ENCODE data around the gene ATG2A.

The ATG2A gene

DNA sequence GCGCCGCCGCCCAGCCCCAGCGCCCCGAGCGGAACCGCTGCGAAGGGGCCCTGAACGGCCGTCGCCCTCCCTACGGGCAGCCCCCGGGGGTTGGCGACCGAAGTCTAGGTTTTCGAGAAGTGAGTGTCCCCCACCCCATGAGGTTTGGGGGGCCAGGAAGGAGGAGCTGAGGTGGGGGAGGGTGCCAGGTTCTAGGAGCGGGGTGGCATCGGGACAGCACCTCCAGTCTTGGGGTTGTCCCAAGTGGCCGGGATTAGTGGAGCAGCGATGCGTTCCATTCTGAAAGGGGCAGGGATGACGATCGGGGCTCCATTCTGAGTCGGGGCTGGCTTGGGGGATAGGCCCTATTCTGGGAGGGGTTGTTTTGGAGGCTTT, 7.9 kb upstream of the ATG2A start:
- peak overlapping the region; percentile 99 for H2AFZ ChIP-seq (ENCODE audit: low read length)
- DNase-seq: no peak

DNA sequence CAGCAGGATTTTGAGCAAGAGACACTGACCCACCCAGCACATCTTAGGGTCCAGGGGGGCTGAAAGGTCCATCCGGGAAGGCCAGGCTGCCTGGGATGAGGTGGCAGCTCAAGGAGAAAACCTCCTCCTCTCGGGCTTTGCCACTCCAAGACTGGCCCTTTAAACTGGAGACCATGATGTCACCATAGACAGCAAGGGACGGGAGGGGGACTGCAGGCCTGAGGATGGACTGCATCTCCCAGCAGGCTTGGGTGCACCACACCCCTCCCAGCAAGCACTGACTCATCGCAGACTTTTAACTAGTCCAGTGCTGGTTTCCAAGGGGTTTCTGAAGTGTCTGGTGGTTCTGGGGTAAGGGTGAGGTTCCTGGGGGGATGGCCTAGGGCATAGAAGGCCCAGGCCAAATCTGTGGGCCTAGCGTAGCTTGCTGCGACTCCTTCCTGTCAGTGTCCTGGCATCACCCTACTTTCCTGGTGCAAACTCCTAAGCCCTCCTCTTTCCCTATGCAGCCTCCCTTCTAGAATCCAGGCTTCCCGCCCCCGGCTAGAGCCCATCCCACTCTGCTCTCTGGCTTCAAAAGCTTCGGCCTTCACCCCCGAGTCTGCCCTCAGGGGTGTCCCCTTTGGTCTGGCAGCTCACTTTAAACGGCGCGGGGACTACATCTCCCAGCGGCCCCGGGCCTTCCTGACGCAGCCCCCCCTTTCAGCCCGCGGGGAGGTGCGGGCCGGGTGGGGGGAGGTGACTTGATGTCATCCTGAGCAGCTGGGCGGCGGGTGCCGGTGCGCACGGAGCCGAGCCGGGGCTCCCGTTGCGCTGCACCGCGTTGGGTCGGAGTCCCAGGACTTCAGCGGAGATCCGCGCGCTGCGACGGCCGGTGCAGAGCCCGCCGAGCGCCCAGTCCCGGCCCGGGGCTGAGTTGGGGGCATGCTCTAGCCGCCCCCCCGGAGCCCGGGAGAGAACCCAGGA, 7.2 kb upstream of the ATG2A start, which contains the start of gene PPP2R5B:
PPP2R5B (plus strand) TSS at position 746 of the 966 bp plus-strand sequence. CDS start 1,046 bp downstream, outside the sequence.
- peak within 1 kb of the TSS; percentile 70 for H3K4me3 ChIP-seq (ENCODE audit: low read length)
- no peaks in the 10 kb centered on the region for H3F3A ChIP-seq (ENCODE audit: insufficient read depth, low read length)
- H3K4me1 ChIP-seq (ENCODE audit: low read length): no peaks in the 10 kb centered on the region

More for the DNA sequence above, 7.9 kb upstream of the ATG2A start:
- Histone ChIP-seq H4K20me1 (ENCODE audit: insufficient read depth, low read length) (no peaks in the 10 kb centered on the region), H3K27me3 (replicated peaks; ENCODE audit: insufficient read depth, low read length) (no peaks in the 10 kb centered on the region), H3K79me2 (ENCODE audit: low read length) (no peaks in the 10 kb centered on the region), H3K9me2 (replicated peaks; ENCODE audit: insufficient read depth, low read length) (no peaks in the 10 kb centered on the region), H3K27ac (ENCODE audit: low read length) (no peak overlapping the region), H3K9me3 (replicated peaks; ENCODE audit: insufficient read depth, low read length) (no peaks in the 10 kb centered on the region), H3K4me3 (ENCODE audit: low read length) (peak overlapping the region; percentile 70), H3F3A (ENCODE audit: insufficient read depth, low read length) (no peaks in the 10 kb centered on the region), H3K4me1 (ENCODE audit: low read length) (no peaks in the 10 kb centered on the region), H3K4me2 (ENCODE audit: low read depth, low read length) (peak overlapping the region; percentile 97), H3K9ac (ENCODE audit: low read length) (peak overlapping the region; percentile 82), H3K36me3 (replicated peaks; ENCODE audit: insufficient read depth, low read length) (no peaks in the 10 kb centered on the region)
- TF ChIP-seq EZH2phosphoT487 (IDR thresholded peaks at IDR 0.05; ENCODE audit: low read length): no peak
- TF ChIP-seq EZH2 (optimal IDR thresholded peaks at IDR 0.05; ENCODE audit: low read depth, low read length): no peak
- TF ChIP-seq, protein P1, sequence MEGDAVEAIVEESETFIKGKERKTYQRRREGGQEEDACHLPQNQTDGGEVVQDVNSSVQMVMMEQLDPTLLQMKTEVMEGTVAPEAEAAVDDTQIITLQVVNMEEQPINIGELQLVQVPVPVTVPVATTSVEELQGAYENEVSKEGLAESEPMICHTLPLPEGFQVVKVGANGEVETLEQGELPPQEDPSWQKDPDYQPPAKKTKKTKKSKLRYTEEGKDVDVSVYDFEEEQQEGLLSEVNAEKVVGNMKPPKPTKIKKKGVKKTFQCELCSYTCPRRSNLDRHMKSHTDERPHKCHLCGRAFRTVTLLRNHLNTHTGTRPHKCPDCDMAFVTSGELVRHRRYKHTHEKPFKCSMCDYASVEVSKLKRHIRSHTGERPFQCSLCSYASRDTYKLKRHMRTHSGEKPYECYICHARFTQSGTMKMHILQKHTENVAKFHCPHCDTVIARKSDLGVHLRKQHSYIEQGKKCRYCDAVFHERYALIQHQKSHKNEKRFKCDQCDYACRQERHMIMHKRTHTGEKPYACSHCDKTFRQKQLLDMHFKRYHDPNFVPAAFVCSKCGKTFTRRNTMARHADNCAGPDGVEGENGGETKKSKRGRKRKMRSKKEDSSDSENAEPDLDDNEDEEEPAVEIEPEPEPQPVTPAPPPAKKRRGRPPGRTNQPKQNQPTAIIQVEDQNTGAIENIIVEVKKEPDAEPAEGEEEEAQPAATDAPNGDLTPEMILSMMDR (IDR thresholded peaks at IDR 0.05; ENCODE audit: low read length): no peak

GRCh38 chr11:64923151-64923661, 6.2 kb upstream of the ATG2A start:
- Histone ChIP-seq H3K36me3 (replicated peaks; ENCODE audit: insufficient read depth, low read length) (no peaks in the 10 kb centered on the region), H3K27me3 (replicated peaks; ENCODE audit: insufficient read depth, low read length) (no peaks in the 10 kb centered on the region), H3K79me2 (ENCODE audit: low read length) (no peaks in the 10 kb centered on the region), H3K27ac (ENCODE audit: low read length) (no peak overlapping the region), H4K20me1 (ENCODE audit: insufficient read depth, low read length) (no peaks in the 10 kb centered on the region), H3K9ac (ENCODE audit: low read length) (no peak overlapping the region), H3K4me3 (ENCODE audit: low read length) (no peak overlapping the region), H3K9me2 (replicated peaks; ENCODE audit: insufficient read depth, low read length) (no peaks in the 10 kb centered on the region), H3F3A (ENCODE audit: insufficient read depth, low read length) (no peaks in the 10 kb centered on the region), H3K4me2 (ENCODE audit: low read depth, low read length) (0 out of 2 replicates have a peak overlapping the region, but pooled peaks have one; percentile 97), H2AFZ (ENCODE audit: low read length) (peak overlapping the region; percentile 99), H3K4me1 (ENCODE audit: low read length) (no peaks in the 10 kb centered on the region), H3K9me3 (replicated peaks; ENCODE audit: insufficient read depth, low read length) (no peaks in the 10 kb centered on the region)
- no peak for TF ChIP-seq EZH2 (optimal IDR thresholded peaks at IDR 0.05; ENCODE audit: low read depth, low read length)
- TF ChIP-seq, protein P1 (IDR thresholded peaks at IDR 0.05; ENCODE audit: low read length): no peak
- no peak for TF ChIP-seq EZH2phosphoT487 (IDR thresholded peaks at IDR 0.05; ENCODE audit: low read length)
- no peak for DNase-seq

More for the DNA sequence above, 7.2 kb upstream of the ATG2A start, which contains the start of gene PPP2R5B:
- H3K27me3 ChIP-seq (replicated peaks; ENCODE audit: insufficient read depth, low read length): no peaks in the 10 kb centered on the region
- no peaks in the 10 kb centered on the region for H3K36me3 ChIP-seq (replicated peaks; ENCODE audit: insufficient read depth, low read length)
- peak within 1 kb of the TSS; percentile 97 for H3K4me2 ChIP-seq (ENCODE audit: low read depth, low read length)
- no peaks in the 10 kb centered on the region for H3K9me2 ChIP-seq (replicated peaks; ENCODE audit: insufficient read depth, low read length)
- no peak for TF ChIP-seq EZH2 (optimal IDR thresholded peaks at IDR 0.05; ENCODE audit: low read depth, low read length)
- TF ChIP-seq EZH2phosphoT487 (IDR thresholded peaks at IDR 0.05; ENCODE audit: low read length): no peak
- TF ChIP-seq, protein P1 (IDR thresholded peaks at IDR 0.05; ENCODE audit: low read length): no peak
- no peaks in the 10 kb centered on the region for H4K20me1 ChIP-seq (ENCODE audit: insufficient read depth, low read length)
- H3K79me2 ChIP-seq (ENCODE audit: low read length): no peaks in the 10 kb centered on the region
- H3K9me3 ChIP-seq (replicated peaks; ENCODE audit: insufficient read depth, low read length): no peaks in the 10 kb centered on the region
- DNase-seq: peak; percentile 93
- peak within 1 kb of the TSS; percentile 99 for H2AFZ ChIP-seq (ENCODE audit: low read length)
- peak within 1 kb of the TSS; percentile 67; the same call in 1 of the 2 replicates for H3K27ac ChIP-seq (ENCODE audit: low read length)
- H3K9ac ChIP-seq (ENCODE audit: low read length): peak within 1 kb of the TSS; percentile 82

Measured in MM.1S (cell line).